ENCODE results near the gene HIP1. TPM values are rescaled to one million over a fixed set of nuclear protein-coding genes. Genes with fewer than 3 reads are reported as not detected.

Gene HIP1
- total and polyA plus RNA-seq, 9 of the 15 experiments (the other 6 are each of a cell fraction or from before 2014, with no cell fraction given): 2.4 to 13.7 (median 9.5) TPM

DNA sequence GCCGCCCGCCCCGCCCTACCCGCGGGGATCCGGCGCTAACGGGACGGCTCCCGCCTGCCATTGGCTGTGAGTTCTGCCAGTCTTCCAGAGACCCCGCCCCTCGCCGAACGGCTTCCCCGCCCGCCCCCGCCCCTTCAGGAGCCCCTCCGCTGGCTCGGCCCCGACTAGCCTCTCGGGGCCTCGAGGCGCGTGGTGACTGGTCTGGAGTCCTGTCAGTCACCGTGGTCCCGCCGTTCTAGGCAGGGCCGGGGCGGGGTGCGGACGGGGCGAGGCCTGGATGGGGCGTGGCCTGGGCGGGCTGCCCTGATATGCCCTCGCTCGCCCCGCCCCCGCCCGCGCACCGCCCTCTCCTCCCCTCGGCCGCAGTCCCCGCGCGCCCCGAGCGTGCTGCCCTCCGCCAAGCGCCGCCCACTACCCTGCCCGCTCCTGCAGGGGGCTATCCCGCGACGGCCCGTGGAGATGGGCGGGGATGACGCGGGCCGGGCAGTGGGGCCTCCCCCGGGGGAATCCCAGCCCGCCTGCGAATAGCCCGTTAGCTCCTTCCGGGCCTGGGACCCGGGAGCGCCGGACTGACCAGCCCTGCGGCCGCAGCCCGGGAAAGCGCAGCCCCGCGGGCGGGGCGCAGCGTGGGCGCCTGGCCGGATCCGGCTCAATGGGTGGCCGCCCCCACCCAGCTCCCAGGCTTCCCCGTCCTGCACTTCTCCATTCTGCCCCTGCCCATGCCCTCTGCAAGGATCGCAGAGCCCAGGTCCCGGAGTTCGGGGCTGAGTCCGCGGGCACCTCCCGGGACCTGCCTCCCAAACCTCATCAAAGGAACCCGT is 444 bp upstream of the HIP1 start (continued):
- TF ChIP-seq, protein P1, sequence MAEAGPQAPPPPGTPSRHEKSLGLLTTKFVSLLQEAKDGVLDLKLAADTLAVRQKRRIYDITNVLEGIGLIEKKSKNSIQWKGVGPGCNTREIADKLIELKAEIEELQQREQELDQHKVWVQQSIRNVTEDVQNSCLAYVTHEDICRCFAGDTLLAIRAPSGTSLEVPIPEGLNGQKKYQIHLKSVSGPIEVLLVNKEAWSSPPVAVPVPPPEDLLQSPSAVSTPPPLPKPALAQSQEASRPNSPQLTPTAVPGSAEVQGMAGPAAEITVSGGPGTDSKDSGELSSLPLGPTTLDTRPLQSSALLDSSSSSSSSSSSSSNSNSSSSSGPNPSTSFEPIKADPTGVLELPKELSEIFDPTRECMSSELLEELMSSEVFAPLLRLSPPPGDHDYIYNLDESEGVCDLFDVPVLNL (CRISPR knock-in tag; IDR thresholded peaks at IDR 0.05; ENCODE audit: low read depth): no peak
- TF ChIP-seq TFAM (CRISPR knock-in tag; conservative IDR thresholded peaks at IDR 0.05): no peak
- peak; percentile 74 for TF ChIP-seq BHLHE40 (IDR thresholded peaks at IDR 0.05; ENCODE audit: low read length)
- TF ChIP-seq MAX (CRISPR knock-in tag; IDR thresholded peaks at IDR 0.05): peak; percentile 42; the same call in 1 of the 2 replicates
- TF ChIP-seq ZNF445 (CRISPR knock-in tag; IDR thresholded peaks at IDR 0.05; ENCODE audit: low read depth): no peak
- TF ChIP-seq, protein P2, sequence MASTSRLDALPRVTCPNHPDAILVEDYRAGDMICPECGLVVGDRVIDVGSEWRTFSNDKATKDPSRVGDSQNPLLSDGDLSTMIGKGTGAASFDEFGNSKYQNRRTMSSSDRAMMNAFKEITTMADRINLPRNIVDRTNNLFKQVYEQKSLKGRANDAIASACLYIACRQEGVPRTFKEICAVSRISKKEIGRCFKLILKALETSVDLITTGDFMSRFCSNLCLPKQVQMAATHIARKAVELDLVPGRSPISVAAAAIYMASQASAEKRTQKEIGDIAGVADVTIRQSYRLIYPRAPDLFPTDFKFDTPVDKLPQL (IDR thresholded peaks at IDR 0.05; ENCODE audit: extremely low read depth, insufficient read length): no peak
- TF ChIP-seq ZNF707 (CRISPR knock-in tag; conservative IDR thresholded peaks at IDR 0.05): no peak
- no peak for TF ChIP-seq PRMT5 (CRISPR knock-in tag; IDR thresholded peaks at IDR 0.05)
- TF ChIP-seq SAFB2 (IDR thresholded peaks at IDR 0.05; ENCODE audit: borderline replicate concordance, low read depth, low read length, severe bottlenecking): no peak
- TF ChIP-seq, protein P3, sequence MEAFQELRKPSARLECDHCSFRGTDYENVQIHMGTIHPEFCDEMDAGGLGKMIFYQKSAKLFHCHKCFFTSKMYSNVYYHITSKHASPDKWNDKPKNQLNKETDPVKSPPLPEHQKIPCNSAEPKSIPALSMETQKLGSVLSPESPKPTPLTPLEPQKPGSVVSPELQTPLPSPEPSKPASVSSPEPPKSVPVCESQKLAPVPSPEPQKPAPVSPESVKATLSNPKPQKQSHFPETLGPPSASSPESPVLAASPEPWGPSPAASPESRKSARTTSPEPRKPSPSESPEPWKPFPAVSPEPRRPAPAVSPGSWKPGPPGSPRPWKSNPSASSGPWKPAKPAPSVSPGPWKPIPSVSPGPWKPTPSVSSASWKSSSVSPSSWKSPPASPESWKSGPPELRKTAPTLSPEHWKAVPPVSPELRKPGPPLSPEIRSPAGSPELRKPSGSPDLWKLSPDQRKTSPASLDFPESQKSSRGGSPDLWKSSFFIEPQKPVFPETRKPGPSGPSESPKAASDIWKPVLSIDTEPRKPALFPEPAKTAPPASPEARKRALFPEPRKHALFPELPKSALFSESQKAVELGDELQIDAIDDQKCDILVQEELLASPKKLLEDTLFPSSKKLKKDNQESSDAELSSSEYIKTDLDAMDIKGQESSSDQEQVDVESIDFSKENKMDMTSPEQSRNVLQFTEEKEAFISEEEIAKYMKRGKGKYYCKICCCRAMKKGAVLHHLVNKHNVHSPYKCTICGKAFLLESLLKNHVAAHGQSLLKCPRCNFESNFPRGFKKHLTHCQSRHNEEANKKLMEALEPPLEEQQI (IDR thresholded peaks at IDR 0.05): no peak
- TF ChIP-seq SRF (CRISPR knock-in tag; IDR thresholded peaks at IDR 0.05): peak in 1 of 2 experiments; percentile 50; a peak in 1 of 4 replicates
- TF ChIP-seq MEF2A (IDR thresholded peaks at IDR 0.05; ENCODE audit: control insufficient read depth, low read depth, low read length): no peak
- no peak for TF ChIP-seq ZNF766 (CRISPR knock-in tag; conservative IDR thresholded peaks at IDR 0.05)
- TF ChIP-seq SRSF7 (optimal IDR thresholded peaks at IDR 0.05; ENCODE audit: low read depth, low read length): no peak
- TF ChIP-seq CCNT2 (IDR thresholded peaks at IDR 0.05; ENCODE audit: borderline replicate concordance, extremely low read depth, insufficient read length, low read depth, low read length): peak; percentile 95
- TF ChIP-seq FOXP1 (CRISPR knock-in tag; IDR thresholded peaks at IDR 0.05): no peak; the same call in 1 of the 2 replicates
- TF ChIP-seq, protein P4, sequence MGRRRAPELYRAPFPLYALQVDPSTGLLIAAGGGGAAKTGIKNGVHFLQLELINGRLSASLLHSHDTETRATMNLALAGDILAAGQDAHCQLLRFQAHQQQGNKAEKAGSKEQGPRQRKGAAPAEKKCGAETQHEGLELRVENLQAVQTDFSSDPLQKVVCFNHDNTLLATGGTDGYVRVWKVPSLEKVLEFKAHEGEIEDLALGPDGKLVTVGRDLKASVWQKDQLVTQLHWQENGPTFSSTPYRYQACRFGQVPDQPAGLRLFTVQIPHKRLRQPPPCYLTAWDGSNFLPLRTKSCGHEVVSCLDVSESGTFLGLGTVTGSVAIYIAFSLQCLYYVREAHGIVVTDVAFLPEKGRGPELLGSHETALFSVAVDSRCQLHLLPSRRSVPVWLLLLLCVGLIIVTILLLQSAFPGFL (CRISPR knock-in tag; IDR thresholded peaks at IDR 0.05): peak; percentile 69; the same call in 1 of the 2 replicates
- peak; percentile 94 for TF ChIP-seq HMGN3 (IDR thresholded peaks at IDR 0.05; ENCODE audit: borderline replicate concordance, extremely low read depth, insufficient read length, low read depth, low read length)
- TF ChIP-seq, protein P5, sequence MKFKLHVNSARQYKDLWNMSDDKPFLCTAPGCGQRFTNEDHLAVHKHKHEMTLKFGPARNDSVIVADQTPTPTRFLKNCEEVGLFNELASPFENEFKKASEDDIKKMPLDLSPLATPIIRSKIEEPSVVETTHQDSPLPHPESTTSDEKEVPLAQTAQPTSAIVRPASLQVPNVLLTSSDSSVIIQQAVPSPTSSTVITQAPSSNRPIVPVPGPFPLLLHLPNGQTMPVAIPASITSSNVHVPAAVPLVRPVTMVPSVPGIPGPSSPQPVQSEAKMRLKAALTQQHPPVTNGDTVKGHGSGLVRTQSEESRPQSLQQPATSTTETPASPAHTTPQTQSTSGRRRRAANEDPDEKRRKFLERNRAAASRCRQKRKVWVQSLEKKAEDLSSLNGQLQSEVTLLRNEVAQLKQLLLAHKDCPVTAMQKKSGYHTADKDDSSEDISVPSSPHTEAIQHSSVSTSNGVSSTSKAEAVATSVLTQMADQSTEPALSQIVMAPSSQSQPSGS (CRISPR knock-in tag; IDR thresholded peaks at IDR 0.05): no peak
